ENCODE measurements around the gene NPHS2.

The NPHS2 gene

DNA sequence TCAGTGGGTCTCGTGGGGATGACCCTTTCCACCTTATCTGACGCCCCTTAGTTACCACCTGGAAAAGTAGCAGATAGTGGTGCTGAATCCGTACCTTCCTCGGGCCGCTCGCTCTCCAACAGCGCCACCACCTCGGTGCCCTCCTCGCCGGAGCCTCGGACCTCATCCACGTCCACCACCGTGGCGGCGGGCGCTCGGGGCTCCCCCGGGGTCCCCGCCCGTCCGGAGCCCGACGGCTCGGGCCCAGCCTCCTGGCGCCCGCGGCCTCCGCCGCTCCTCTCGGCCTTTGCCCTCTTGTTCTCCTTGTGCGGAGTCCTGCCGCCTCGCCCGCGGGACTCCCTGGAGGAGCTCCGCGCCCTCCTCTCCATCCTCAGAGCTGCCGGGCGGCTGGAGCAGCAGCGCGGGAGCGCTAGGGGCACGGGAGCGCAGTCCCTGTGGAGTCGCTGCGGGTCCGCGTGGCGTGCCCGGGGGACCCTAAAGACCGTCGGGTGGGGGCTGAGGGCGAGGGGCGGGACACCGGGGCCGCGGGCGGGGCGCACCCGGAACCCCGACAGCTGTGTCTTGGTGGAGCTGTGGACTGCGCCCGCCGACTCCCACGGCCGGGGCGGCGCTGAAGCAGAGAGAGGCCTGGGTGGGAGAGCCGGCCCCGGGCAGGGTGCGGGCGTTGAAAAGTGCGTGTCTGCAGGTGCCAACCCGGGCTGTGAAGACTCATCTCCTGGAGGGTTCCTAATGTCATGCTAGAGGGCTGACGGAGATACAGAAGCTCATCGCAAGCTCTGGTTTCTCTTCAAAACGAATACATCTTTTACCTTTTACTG is at the start of gene NPHS2:
NPHS2 (minus strand) TSS at position 452 of the 818 bp plus-strand sequence; CDS start at position 368, 84 bp downstream.
- no peak for DNase-seq (ENCODE audit: low read depth in 2 of 3, low spot score in 1 of 3)

DNA sequence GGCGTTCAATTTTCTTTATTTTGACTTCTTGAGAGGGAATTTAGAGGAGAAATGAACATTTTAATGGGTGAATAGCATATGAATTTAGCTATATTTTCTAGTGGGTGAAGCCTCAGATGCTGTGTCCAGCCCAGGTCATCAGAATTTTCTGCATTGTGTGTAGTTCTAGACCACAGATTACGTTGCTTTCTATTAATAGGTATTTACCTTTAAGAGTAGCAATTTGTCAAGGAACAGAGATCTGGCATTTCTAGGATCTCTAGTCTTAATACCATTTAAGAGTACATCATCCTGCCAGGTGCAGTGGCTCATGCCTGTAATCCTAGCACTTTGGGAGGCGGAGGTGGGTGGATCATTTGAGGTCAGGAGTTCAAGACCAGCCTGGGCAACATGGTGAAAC is 36.6 kb upstream of the NPHS2 start:
- DNase-seq (ENCODE audit: low read depth in 2 of 3, low spot score in 1 of 3) = no peak

DNA sequence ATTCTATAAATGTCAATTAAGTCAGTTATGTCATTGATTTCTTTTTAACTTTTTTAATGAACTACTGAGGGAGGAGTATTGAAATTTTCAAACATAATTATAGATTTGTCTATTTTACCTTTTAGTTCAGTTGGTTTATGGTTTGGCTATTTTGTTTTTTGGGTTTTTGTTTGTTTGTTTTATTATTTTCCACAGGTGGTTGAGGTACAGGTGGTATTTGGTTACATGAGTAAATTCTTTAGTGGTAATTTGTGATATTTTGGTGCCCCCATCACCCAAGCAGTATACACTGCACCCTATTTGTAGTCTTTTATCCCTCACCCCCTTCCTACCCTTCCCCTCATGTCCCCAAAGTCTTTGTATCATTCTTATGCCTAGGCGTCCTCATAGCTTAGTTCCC is 25.3 kb upstream of the NPHS2 start:
- DNase-seq (ENCODE audit: low read depth in 2 of 3, low spot score in 1 of 3) = no peak

DNA sequence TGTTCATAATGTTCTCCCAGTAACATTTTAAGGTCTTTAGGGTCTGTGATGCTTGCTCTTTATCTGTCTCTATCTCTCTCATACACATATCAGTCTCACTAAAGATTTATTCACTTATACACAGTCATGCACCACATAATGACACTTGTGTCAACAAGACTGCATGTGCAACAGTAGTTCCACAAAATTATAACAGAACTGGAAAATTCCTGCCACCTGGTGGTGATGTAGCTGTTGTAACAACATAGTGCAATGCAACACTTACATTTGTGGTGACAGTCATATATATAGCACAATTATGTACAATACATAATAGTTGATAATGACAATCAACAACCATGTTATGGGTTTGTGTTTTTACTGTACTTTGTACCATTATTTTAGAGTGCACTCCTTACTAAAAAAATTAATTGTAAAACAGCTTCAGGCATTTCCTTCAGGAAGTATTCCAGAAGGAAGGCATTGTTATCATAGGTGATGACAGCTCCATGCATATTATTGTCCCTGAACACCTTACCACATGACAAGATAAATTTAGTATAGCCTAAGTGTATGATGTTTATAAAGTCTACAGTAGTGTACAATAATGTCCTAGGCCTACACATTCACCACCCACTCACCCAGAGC is 24.0 kb upstream of the NPHS2 start:
- DNase-seq (ENCODE audit: low read depth in 2 of 3, low spot score in 1 of 3) = peak in 1 of 3 donors; percentile 7

DNA sequence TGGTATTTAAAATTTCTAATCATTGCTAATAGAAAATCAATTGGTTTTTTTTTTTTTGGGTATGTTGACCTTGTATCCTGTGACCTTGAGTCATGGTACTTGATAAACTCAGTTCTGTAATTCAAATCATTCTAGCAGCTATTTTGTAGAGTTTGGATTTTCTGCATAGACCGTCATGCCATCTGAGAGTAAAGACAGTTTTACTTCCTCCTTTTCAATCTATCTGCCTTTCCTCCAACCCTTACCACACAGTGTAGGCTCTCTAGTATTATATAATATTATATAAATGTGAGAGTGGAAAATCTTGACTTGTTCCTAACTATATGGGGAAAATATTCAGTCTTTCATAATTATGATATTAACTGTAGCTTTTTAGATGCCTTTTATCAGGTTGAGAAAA is 22.9 kb upstream of the NPHS2 start:
- DNase-seq (ENCODE audit: low read depth in 2 of 3, low spot score in 1 of 3) = no peak

DNA sequence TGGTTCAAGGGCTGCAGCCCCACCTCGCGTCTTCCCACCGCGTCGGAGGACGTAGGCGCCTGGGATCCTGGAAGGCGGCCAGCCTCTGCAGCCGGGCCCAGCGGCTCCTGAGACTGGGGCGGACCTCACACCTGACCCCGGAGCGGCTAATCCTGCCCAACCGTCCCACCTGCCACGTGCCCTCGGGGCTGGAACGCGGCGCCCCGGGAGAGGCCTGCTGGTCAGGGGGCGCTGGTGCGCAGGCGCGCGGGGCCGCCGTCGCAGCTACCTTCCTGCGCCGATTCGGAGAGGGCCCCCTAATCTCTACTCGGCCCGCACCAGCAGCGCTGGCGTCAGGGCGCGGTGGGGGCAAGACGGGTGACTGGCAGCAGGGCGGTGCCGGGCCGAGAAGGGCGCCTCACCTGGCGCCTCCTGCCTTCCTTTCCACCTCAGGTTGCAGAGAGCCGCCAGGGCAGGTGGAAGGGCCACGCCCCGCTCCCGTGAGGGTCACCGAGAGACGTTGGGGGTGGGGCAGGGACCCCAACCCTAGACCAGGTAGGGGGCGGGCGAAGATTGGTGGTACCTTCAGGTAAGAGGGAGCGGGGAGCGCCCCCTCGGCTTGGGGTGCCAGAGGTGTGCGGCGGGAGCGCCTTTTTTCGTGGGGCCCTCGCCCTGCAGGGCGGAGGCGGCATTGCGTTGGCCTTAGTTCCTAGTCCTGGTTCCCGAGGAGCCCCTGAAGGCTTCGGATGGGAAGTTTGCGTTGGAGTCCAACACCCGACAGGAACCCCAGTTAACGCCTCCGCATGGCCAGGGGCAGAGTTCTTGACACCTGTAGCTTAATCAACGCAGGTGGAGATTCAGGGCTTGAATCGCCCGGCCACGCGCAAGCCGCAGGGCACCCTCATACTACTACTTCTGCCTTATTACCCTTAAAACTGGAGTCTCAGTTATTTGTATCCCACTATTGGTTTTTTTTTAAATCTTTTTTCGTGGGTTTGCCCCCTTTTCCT is 16.1 kb upstream of the NPHS2 start, which contains the start of gene TDRD5:
TDRD5 (plus strand) TSS at position 241 of the 989 bp plus-strand sequence. CDS start 784 bp downstream, outside the sequence.
- DNase-seq (ENCODE audit: low read depth in 2 of 3, low spot score in 1 of 3) = no peak

GRCh38 chr1:179591253-179591591 is 15.5 kb upstream of the NPHS2 start:
- DNase-seq (ENCODE audit: low read depth in 2 of 3, low spot score in 1 of 3) = no peak

- no peak for DNase-seq (ENCODE audit: low read depth in 2 of 3, low spot score in 1 of 3)
Observed at GRCh38 chr1:179590671-179591070, 14.9 kb upstream of the NPHS2 start.

- DNase-seq (ENCODE audit: low read depth in 2 of 3, low spot score in 1 of 3) = no peak
Observed at GRCh38 chr1:179589509-179589908, 13.8 kb upstream of the NPHS2 start.

- no peak for DNase-seq (ENCODE audit: low read depth in 2 of 3, low spot score in 1 of 3)
Observed at GRCh38 chr1:179588425-179589024, 12.8 kb upstream of the NPHS2 start.

- no peak for DNase-seq (ENCODE audit: low read depth in 2 of 3, low spot score in 1 of 3)
Observed at GRCh38 chr1:179587336-179587735, 11.6 kb upstream of the NPHS2 start.

GRCh38 chr1:179586107-179586823 is 10.5 kb upstream of the NPHS2 start:
- DNase-seq (ENCODE audit: low read depth in 2 of 3, low spot score in 1 of 3) = no peak

DNA sequence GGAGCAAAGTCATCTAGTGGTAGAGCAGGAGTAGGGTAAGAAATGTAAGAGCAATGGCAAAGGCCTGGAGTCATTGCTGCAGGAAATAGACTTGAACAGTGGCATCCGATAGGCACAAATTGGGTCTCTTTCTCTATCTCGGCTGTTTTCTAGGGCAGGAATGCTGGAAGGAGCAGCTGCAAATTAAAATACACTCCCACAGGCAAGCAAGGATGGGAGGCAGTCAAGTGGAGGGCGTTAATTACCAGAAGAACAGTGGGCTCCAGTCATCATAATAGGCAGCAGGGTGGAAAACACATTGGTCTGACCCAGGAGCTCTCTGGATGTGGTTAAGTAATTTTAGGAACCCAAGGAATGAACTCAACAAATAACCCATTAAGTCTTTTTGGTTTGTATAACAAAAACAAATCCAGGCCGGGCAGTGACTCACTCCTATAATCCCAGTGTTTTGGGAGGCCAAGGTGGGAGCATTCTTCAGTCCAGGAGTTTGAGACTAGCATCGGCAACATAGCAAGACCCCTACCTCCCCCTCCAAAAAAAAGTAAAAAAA is 8.1 kb upstream of the NPHS2 start:
- DNase-seq (ENCODE audit: low read depth in 2 of 3, low spot score in 1 of 3) = no peak

GRCh38 chr1:179576509-179576908 is 761 bp upstream of the NPHS2 start:
- DNase-seq (ENCODE audit: low read depth in 2 of 3, low spot score in 1 of 3) = no peak

- DNase-seq (ENCODE audit: low read depth in 2 of 3, low spot score in 1 of 3) = no peak
Observed at GRCh38 chr1:179558078-179558477, 17.7 kb downstream of the NPHS2 start.

DNA sequence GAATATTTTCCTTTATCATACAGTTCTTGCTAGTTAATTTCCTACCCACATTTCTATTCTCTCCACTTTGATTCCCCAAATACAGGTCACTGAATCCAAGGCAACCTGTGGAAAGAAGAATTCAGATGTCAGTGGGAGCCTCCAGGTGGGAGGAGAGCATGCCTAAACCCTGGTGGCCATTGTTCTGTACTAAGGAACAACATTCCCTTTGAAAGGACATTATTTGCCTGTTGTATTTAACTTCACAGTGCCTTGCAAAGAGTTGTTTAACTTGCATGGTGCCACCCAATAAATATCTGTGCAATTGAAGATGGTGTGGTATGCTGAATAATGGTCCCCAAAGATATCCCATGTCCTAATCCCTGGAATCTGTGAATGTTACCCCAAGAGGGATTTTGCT is 21.3 kb downstream of the NPHS2 start:
- DNase-seq (ENCODE audit: low read depth in 2 of 3, low spot score in 1 of 3) = no peak

DNA sequence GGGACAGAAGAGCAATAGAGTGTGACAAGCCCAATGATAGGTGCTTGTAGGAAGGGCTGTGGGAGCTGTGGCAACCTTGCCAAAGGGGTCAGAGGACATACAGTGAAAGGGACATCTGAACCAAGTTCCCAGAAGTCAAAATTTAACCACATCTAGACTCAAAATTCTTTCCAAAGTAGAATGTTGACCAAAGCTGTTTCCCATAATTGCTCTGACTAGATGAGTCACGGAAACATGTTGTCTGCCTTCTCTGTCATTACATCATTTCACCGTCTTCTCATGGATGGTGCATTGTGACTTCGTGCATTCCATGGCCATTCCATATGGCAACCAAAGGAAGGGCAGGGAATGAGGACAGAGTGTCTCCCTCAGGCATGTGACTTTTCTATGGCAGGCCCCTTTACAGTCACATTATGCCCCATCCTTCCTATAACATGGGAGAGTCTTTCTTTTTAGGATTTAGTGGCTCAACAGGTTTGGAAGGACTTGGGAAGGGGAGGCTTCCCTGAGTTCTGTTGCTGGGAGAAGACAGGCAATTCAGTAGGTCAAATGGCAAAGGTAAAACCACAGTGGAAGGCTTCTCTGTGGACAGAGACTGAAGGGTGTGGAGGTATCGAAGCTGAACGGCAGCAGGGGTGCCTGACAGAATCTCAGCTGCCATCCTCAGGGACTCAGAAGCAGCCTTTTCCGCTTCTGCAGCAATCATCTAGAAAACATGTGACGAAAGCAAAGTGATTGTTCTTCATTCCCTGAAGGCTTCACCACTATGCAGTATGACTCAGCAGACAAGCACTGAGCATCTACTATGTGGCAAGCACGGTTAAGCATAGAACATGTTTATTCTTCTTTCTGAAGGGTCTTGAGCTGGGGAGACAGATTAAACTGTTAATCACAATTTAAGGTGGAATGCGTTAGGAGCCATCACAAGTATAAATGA is 24.7 kb downstream of the NPHS2 start:
- DNase-seq (ENCODE audit: low read depth in 2 of 3, low spot score in 1 of 3) = no peak

DNA sequence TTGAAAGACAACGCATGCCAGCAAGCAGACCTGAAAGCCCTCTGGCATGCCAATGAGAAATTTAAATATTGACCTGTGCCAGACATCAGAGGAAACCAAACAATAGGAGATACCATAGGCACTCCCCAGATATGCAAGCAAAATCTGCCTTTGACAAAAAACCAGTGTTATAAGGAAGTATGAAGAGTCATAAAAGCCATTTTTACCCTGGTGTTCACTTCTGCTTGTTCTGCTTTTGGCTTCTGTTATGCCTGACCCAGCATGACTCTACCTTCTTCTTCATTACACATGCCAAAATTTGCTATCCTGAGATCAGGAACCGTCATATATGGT is 26.4 kb downstream of the NPHS2 start:
- no peak for DNase-seq (ENCODE audit: low read depth in 2 of 3, low spot score in 1 of 3)

- DNase-seq (ENCODE audit: low read depth in 2 of 3, low spot score in 1 of 3) = no peak
Observed at GRCh38 chr1:179548666-179549367, 26.9 kb downstream of the NPHS2 start.

Measured in stimulated activated CD4-positive, alpha-beta T cell treated with anti-CD3 and anti-CD28 coated beads, Interleukin-12 subunit alpha, Interleukin-12 subunit beta, amount 100 ng/mL, for 48 hours (primary cell).